HepG2 (cell line): ENCODE measurements around the gene RUNDC1. TPM values are rescaled to one million over a fixed set of nuclear protein-coding genes. Genes with fewer than 3 reads are reported as not detected.

Experiments
- CCAR2 ChIP-seq: fragments of 200-400 bp; formaldehyde crosslinking; optimal IDR thresholded peaks from 2 replicates; pipeline ENCODE3; 2018; ENCODE audit warnings: low read depth, mild to moderate bottlenecking, low read length, moderate library complexity
- CENPT ChIP-seq: sonication (generic); formaldehyde crosslinking; IDR thresholded peaks from 2 replicates; pipeline ENCODE4 v1.8.0; 2022; ENCODE audit warnings: low read depth, mild to moderate bottlenecking, moderate library complexity, missing genetic modification reagents
- KDM5B ChIP-seq: sonication (generic); formaldehyde crosslinking; IDR thresholded peaks from 2 replicates; pipeline ENCODE4 v1.4.0; 2020; ENCODE audit warnings: missing genetic modification reagents, mild to moderate bottlenecking, borderline replicate concordance
- MBNL3 ChIP-seq: fragments of 250-450 bp; sonication (Bioruptor Pico); conservative IDR thresholded peaks from 2 replicates; pipeline ENCODE4 v1.8.0; 2022; ENCODE audit warnings: mild to moderate bottlenecking, inconsistent platforms
- PHF8 ChIP-seq: sonication (generic); formaldehyde crosslinking; IDR thresholded peaks from 2 replicates; pipeline ENCODE4 v1.5.0; 2020; ENCODE audit warnings: missing genetic modification reagents
- SNAI1 ChIP-seq: sonication (generic); formaldehyde crosslinking; IDR thresholded peaks from 2 replicates; pipeline ENCODE4 v1.5.0; 2020; ENCODE audit warnings: mild to moderate bottlenecking, missing genetic modification reagents, borderline replicate concordance
- XBP1 ChIP-seq: sonication (generic); formaldehyde crosslinking; IDR thresholded peaks from 2 replicates; pipeline ENCODE4 v1.5.0; 2020; ENCODE audit warnings: missing genetic modification reagents
- polyA plus RNA-seq, 8 experiments: library from polyadenylated mRNA; depleted of rRNA in 3 of 8; stranded (reverse) in 7 of 8; unstranded in 1 of 8; fragments of >200 nt; fragmentation: Illumina TruSeq in 4 of 8; extraction: Trizol in 4 of 8; gene quantifications; 2 replicates each; pipeline versions ENCODE4 v1.2.1 to v1.2.3, GENCODE V29; 2011 to 2016; ENCODE audit warnings: low read depth in 4 of 8, missing spikeins in 1 of 8, mixed read lengths in 1 of 8; ENCODE audit not compliant: insufficient read depth in 1 of 8
- total RNA-seq, 5 experiments: library from RNA; depleted of rRNA; stranded (reverse); fragments of >200 nt; fragmentation: Illumina TruSeq; extraction: Trizol; gene quantifications; 2 replicates each; pipeline ENCODE4 v1.2.3, GENCODE V29; 2016; ENCODE audit warnings: low read depth in 1 of 5
- TF ChIP-seq, protein P1 (sequence below): sonication (generic); formaldehyde crosslinking; IDR thresholded peaks from 2 replicates; pipeline ENCODE4 v1.4.0; 2020; ENCODE audit warnings: mild to moderate bottlenecking, missing genetic modification reagents
- TF ChIP-seq, protein P2 (sequence below): sonication (generic); formaldehyde crosslinking; IDR thresholded peaks from 2 replicates; pipeline ENCODE4 v1.5.0; 2020; ENCODE audit warnings: mild to moderate bottlenecking, missing genetic modification reagents
- TF ChIP-seq, protein P3 (sequence below): sonication (generic); formaldehyde crosslinking; IDR thresholded peaks from 2 replicates; pipeline ENCODE4 v1.4.0; 2020; ENCODE audit warnings: missing genetic modification reagents

The RUNDC1 gene
- total and polyA plus RNA-seq, 2 of the 13 experiments (the other 11 are each of a cell fraction or from before 2014, with no cell fraction given): 10.3 to 11.4 TPM

DNA sequence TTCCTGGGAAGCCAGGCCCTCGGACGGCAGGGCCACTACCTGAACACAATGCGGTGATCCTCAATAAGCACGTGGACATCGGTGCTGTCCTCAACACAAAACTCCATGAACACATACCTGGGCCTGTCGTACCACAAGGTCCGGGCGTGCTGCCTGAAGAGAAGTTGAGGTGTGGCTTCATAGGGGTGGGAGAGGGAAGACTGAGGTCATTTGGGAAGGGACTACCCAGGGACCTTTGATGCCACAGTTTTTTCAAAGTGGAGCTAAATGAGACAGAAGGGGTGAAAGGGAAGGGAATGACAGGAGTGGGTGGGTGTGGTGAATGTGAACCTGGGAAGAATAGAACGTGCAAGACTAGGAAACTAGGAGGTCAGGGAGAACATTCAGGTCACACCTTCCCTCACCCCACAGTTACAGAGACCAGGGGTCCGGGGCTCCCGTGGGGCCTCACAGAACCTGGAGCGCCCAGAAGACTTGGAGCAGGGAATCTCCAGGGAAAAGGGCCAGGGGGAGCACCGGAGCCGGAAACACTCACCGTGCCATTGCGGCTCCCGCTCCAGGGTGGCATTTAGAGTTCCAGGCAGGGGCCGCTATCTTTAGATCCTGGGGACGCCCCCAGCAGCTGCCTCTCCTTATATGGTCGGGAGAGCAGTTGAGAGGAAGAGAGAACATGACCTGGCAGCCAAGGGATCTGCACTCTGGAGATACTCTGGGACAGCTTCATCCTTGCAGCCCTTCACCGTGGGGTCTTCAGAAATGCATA is 673 bp upstream of the RUNDC1 start, which contains the start of gene PTGES3L (continued):
- TF ChIP-seq, protein P1, sequence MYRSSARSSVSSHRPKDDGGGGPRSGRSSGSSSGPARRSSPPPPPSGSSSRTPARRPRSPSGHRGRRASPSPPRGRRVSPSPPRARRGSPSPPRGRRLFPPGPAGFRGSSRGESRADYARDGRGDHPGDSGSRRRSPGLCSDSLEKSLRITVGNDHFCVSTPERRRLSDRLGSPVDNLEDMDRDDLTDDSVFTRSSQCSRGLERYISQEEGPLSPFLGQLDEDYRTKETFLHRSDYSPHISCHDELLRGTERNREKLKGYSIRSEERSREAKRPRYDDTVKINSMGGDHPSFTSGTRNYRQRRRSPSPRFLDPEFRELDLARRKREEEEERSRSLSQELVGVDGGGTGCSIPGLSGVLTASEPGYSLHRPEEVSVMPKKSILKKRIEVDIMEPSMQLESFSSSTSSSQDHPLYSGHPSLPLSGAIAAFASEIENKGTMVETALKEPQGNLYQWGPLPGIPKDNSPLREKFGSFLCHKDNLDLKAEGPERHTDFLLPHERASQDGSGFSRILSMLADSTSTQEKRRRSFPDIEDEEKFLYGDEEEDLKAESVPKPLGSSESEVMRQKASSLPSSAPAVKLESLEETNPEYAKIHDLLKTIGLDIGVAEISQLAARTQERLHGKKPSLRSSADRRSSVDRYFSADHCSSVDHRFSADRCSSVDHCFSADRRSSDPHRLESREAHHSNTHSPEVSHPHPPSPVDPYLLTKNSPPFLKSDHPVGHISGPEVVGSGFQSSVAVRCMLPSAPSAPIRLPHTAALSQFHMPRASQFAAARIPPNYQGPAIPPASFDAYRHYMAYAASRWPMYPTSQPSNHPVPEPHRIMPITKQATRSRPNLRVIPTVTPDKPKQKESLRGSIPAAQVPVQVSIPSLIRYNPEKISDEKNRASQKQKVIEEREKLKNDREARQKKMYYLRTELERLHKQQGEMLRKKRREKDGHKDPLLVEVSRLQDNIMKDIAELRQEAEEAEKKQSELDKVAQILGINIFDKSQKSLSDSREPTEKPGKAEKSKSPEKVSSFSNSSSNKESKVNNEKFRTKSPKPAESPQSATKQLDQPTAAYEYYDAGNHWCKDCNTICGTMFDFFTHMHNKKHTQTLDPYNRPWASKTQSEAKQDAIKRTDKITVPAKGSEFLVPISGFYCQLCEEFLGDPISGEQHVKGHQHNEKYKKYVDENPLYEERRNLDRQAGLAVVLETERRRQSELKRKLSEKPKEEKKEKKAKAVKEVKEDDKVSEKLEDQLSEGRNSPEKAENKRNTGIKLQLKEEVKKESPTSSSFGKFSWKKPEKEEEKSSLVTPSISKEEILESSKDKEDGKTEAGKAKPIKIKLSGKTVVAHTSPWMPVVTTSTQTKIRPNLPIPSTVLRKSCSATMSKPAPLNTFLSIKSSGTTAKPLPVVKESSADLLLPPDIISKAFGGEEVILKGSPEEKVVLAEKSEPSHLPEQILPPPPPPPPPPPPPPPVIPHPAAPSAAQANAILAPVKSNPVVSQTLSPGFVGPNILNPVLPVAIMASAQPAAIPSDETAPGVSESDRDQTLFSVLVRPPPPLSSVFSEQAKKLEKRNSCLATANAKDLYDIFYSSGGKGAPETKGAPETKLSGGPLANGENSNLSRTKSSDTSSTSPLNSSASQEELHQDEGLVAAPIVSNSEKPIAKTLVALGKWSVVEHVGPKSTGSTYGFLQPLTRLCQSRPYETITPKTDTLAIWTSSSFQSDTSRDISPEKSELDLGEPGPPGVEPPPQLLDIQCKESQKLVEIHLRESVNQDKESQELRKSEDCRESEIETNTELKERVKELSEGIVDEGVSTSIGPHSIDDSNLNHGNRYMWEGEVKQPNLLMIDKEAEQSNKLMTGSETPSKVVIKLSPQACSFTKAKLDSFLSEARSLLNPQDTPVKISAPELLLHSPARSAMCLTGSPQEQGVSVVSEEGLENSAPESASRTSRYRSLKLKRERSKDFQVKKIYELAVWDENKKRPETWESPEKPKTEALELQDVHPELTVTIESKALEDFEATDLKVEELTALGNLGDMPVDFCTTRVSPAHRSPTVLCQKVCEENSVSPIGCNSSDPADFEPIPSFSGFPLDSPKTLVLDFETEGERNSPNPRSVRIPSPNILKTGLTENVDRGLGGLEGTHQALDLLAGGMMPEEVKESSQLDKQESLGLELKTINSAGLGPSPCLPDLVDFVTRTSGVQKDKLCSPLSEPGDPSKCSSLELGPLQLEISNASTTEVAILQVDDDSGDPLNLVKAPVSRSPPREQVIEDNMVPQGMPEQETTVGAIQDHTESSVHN: no peak
- TF ChIP-seq, protein P2, sequence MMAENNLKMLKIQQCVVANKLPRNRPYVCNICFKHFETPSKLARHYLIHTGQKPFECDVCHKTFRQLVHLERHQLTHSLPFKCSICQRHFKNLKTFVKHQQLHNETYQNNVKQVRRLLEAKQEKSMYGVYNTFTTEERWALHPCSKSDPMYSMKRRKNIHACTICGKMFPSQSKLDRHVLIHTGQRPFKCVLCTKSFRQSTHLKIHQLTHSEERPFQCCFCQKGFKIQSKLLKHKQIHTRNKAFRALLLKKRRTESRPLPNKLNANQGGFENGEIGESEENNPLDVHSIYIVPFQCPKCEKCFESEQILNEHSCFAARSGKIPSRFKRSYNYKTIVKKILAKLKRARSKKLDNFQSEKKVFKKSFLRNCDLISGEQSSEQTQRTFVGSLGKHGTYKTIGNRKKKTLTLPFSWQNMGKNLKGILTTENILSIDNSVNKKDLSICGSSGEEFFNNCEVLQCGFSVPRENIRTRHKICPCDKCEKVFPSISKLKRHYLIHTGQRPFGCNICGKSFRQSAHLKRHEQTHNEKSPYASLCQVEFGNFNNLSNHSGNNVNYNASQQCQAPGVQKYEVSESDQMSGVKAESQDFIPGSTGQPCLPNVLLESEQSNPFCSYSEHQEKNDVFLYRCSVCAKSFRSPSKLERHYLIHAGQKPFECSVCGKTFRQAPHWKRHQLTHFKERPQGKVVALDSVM (CRISPR knock-in tag): no peak
- TF ChIP-seq KDM5B (CRISPR knock-in tag): no peak
- no peak for TF ChIP-seq CCAR2
- no peak for TF ChIP-seq MBNL3 (CRISPR knock-in tag)
- TF ChIP-seq CENPT: no peak
- TF ChIP-seq, protein P3, sequence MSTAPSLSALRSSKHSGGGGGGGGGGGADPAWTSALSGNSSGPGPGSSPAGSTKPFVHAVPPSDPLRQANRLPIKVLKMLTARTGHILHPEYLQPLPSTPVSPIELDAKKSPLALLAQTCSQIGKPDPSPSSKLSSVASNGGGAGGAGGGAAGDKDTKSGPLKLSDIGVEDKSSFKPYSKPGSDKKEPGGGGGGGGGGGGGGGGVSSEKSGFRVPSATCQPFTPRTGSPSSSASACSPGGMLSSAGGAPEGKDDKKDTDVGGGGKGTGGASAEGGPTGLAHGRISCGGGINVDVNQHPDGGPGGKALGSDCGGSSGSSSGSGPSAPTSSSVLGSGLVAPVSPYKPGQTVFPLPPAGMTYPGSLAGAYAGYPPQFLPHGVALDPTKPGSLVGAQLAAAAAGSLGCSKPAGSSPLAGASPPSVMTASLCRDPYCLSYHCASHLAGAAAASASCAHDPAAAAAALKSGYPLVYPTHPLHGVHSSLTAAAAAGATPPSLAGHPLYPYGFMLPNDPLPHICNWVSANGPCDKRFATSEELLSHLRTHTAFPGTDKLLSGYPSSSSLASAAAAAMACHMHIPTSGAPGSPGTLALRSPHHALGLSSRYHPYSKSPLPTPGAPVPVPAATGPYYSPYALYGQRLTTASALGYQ (CRISPR knock-in tag): no peak
- TF ChIP-seq SNAI1 (CRISPR knock-in tag): peak; percentile 53; the same call in 1 of the 2 replicates
- no peak for TF ChIP-seq XBP1 (CRISPR knock-in tag)
- TF ChIP-seq PHF8 (CRISPR knock-in tag): no peak; the same call in 1 of the 2 replicates
